GM12891 (cell line): ENCODE results near the gene KRTAP4-8. TPM values are rescaled to one million over a fixed set of nuclear protein-coding genes. Genes with fewer than 3 reads are reported as not detected.
"Not testable (repeated sequence)": the region's sequence is repeated elsewhere in the genome, so short reads cannot be mapped to it uniquely, and the experiment has no call there.

Experiments
- DNase-seq: peaks from one replicate; pipeline ENCODE4 v3.0.0; 2011; ENCODE audit warnings: low spot score; ENCODE audit not compliant: insufficient read length
- FAIRE-seq: peaks from 2 replicates; lab custom pipeline; 2011; peaks lifted over from hg19 to GRCh38; lab: Jason Lieb, UNC
- PAX5 ChIP-seq: IDR thresholded peaks from 2 replicates; pipeline ENCODE4 v1.6.1; 2011; ENCODE audit warnings: low read length, moderate library complexity, mild to moderate bottlenecking; ENCODE audit not compliant: insufficient read depth, severe bottlenecking
- POLR2A ChIP-seq: IDR thresholded peaks from 2 replicates; pipeline ENCODE4 v1.6.1; 2011; ENCODE audit warnings: low read depth, low read length, control low read depth
- POLR2AphosphoS5 ChIP-seq: IDR thresholded peaks from 2 replicates; pipeline ENCODE4 v1.6.1; 2011; ENCODE audit warnings: low read depth, low read length, control low read depth
- POU2F2 ChIP-seq: IDR thresholded peaks from 2 replicates; pipeline ENCODE4 v1.6.1; 2011; ENCODE audit warnings: low read depth, mild to moderate bottlenecking, control low read depth, low read length, moderate library complexity
- SPI1 ChIP-seq: IDR thresholded peaks from 2 replicates; pipeline ENCODE4 v1.6.1; 2011; ENCODE audit warnings: low read depth, low read length, control low read depth
- TAF1 ChIP-seq: IDR thresholded peaks from 2 replicates; pipeline ENCODE4 v1.6.1; 2011; ENCODE audit warnings: low read depth, low read length, control low read depth
- polyA plus RNA-seq: library from polyadenylated mRNA; unstranded; fragments of >200 nt; gene quantifications from one replicate; pipeline ENCODE4 v1.2.1, GENCODE V29; 2012; ENCODE audit warnings: low read depth, missing spikeins, inconsistent platforms; ENCODE audit not compliant: missing spikeins

KRTAP4-8 gene
- polyA plus RNA-seq = not detected

- FAIRE-seq (no peak), DNase-seq (no peak)
- TF ChIP-seq PAX5 = no peak
- no peak for TF ChIP-seq POU2F2
- no peak for TF ChIP-seq TAF1
- TF ChIP-seq POLR2A = no peak
- TF ChIP-seq SPI1 = no peak
Measured at GRCh38 chr17:41098042-41098441, at the start of gene KRTAP4-8. KRTAP4-8 (minus strand) TSS chr17:41098142; CDS start chr17:41098084, 58 bp downstream.

- FAIRE-seq (no peak), DNase-seq (no peak)
- TF ChIP-seq PAX5 (no peak), TAF1 (no peak)
Measured at GRCh38 chr17:41145261-41145660, 47.3 kb upstream of the KRTAP4-8 start.

- TF ChIP-seq POU2F2 = no peak
- DNase-seq = no peak
- no peak for FAIRE-seq
Measured at GRCh38 chr17:41144846-41145245, 46.9 kb upstream of the KRTAP4-8 start.

GRCh38 chr17:41141361-41141760 lies 43.4 kb upstream of the KRTAP4-8 start:
- TF ChIP-seq POLR2AphosphoS5 (no peak), TAF1 (no peak), POU2F2 (no peak)
- FAIRE-seq (no peak), DNase-seq (no peak)

GRCh38 chr17:41140360-41141131 lies 42.6 kb upstream of the KRTAP4-8 start, which contains the start of gene KRTAP4-6:
KRTAP4-6 (minus strand) TSS chr17:41140544; CDS start chr17:41140487, 57 bp downstream.
- FAIRE-seq (no peak), DNase-seq (no peak)
- no peak for TF ChIP-seq POLR2AphosphoS5
- TF ChIP-seq POU2F2 = no peak

- not testable (repeated sequence) for FAIRE-seq, DNase-seq
Measured at GRCh38 chr17:41139865-41140264, 41.9 kb upstream of the KRTAP4-8 start.

GRCh38 chr17:41133880-41134735 lies 36.2 kb upstream of the KRTAP4-8 start:
- FAIRE-seq (no peak), DNase-seq (no peak)
- TF ChIP-seq POLR2A (no peak), TAF1 (no peak), PAX5 (no peak), POU2F2 (no peak), POLR2AphosphoS5 (no peak), SPI1 (no peak)

- TF ChIP-seq TAF1 (no peak), POLR2AphosphoS5 (no peak), PAX5 (no peak), SPI1 (no peak), POU2F2 (no peak), POLR2A (no peak)
- DNase-seq (no peak), FAIRE-seq (no peak)
Measured at GRCh38 chr17:41131979-41132378, 34.0 kb upstream of the KRTAP4-8 start.

GRCh38 chr17:41127371-41127770 lies 29.4 kb upstream of the KRTAP4-8 start:
- DNase-seq = no peak
- TF ChIP-seq POLR2AphosphoS5 (no peak), POLR2A (no peak), TAF1 (no peak), SPI1 (no peak), POU2F2 (no peak), PAX5 (no peak)
- FAIRE-seq = no peak

GRCh38 chr17:41126412-41126811 lies 28.5 kb upstream of the KRTAP4-8 start:
- DNase-seq (no peak), FAIRE-seq (no peak)
- TF ChIP-seq POLR2AphosphoS5 (no peak), PAX5 (no peak), POLR2A (no peak), POU2F2 (no peak), SPI1 (no peak), TAF1 (no peak)
